DOHH2 (cell line): ENCODE data around the gene TMC4.

ENCODE experiments used
- EZH2phosphoT487 ChIP-seq: fragments of 200-600 bp; sonication (generic); IDR thresholded peaks from 2 replicates; pipeline ENCODE4 v1.6.1; 2017; ENCODE audit warnings: borderline replicate concordance, mild to moderate bottlenecking, antibody characterized with exemption, low read length, moderate library complexity, mixed read lengths
- TF ChIP-seq, protein P1 (sequence below): fragments of 200-600 bp; sonication (generic); IDR thresholded peaks from one replicate; pipeline ENCODE4 v1.5.1; 2014; ENCODE audit warnings: antibody characterized with exemption, mild to moderate bottlenecking, low read depth, low read length; ENCODE audit not compliant: poor library complexity, severe bottlenecking

DNA sequence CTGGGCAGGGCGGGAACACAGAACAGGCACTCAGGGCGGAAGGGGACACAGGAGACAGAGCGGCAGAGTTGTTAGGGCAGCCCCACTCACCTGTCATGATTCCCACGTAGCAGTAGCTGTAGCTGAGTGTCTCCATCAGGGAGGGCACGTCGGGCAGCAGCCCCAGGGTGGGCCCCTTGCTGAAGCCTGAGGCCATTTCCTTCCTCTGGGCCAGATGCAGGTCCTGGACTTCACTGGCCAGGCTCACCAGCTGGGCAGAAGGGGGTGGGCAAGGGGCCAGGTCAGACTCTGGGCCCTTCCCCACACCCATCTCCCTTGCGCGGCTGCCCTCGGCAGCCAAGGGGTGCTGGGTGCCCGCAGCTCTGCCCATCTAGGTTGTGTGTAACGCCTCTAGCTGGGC, 10.5 kb upstream of the TMC4 start:
- TF ChIP-seq, protein P1, sequence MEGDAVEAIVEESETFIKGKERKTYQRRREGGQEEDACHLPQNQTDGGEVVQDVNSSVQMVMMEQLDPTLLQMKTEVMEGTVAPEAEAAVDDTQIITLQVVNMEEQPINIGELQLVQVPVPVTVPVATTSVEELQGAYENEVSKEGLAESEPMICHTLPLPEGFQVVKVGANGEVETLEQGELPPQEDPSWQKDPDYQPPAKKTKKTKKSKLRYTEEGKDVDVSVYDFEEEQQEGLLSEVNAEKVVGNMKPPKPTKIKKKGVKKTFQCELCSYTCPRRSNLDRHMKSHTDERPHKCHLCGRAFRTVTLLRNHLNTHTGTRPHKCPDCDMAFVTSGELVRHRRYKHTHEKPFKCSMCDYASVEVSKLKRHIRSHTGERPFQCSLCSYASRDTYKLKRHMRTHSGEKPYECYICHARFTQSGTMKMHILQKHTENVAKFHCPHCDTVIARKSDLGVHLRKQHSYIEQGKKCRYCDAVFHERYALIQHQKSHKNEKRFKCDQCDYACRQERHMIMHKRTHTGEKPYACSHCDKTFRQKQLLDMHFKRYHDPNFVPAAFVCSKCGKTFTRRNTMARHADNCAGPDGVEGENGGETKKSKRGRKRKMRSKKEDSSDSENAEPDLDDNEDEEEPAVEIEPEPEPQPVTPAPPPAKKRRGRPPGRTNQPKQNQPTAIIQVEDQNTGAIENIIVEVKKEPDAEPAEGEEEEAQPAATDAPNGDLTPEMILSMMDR, result no peak
- TF ChIP-seq EZH2phosphoT487, result no peak
